Progenitor cell of endocrine pancreas (in vitro differentiated cells): ENCODE results near the gene RAPSN. TPM values are rescaled to one million over a fixed set of nuclear protein-coding genes. Genes with fewer than 3 reads are reported as not detected.

ENCODE experiments used
- DNase-seq: peaks from one replicate; pipeline ENCODE4 v3.0.0; 2021; ENCODE audit warnings: low spot score; ENCODE audit not compliant: unreplicated experiment
- H3K27ac Mint-ChIP-seq: 2 replicates; pipeline ENCODE4 v1.8.0; 2021; ENCODE audit warnings: mild to moderate bottlenecking, moderate library complexity, mixed read lengths
- H3K27me3 Mint-ChIP-seq: 2 replicates; pipeline ENCODE4 v1.8.0; 2021; ENCODE audit warnings: mixed read lengths
- H3K36me3 Mint-ChIP-seq: 2 replicates; pipeline ENCODE4 v1.8.0; 2022; ENCODE audit warnings: mixed read lengths; ENCODE audit not compliant: insufficient read depth
- H3K4me1 Mint-ChIP-seq: 2 replicates; pipeline ENCODE4 v1.8.0; 2021; ENCODE audit warnings: low read depth, mixed read lengths
- H3K4me3 Mint-ChIP-seq: 2 replicates; pipeline ENCODE4 v1.8.0; 2021; ENCODE audit warnings: low read depth, mild to moderate bottlenecking, moderate library complexity, mixed read lengths
- H3K9me3 Mint-ChIP-seq: 2 replicates; pipeline ENCODE4 v1.8.0; 2021; ENCODE audit warnings: low read depth, mixed read lengths
- CTCF ChIP-seq: fragments of 200-600 bp; sonication (generic); IDR thresholded peaks from one replicate; pipeline ENCODE4 v1.5.0; 2021; ENCODE audit warnings: antibody characterized with exemption, mild to moderate bottlenecking; ENCODE audit not compliant: unreplicated experiment
- total RNA-seq: library from RNA; stranded (reverse); gene quantifications from 2 replicates; pipeline ENCODE4 v1.2.1, GENCODE V29; 2021

Gene RAPSN
- total RNA-seq, 1 donor from 2014 or later = 0.81 TPM

DNA sequence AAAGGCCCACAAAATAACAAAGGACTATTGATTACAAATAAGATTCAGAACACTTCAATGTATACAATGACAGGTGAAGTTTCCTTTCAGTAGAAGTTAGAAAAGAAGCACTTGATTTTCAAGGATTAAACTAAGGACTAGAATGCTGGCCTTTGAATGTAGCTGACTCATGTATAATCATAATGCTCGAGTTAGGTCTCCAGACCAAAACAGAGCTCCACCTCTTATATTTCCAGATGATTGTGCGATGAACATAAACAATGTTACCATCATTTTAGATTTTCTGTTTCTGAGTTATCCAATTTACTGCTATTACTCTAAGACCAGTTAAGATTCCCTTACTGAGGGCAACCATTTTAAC, 40.4 kb upstream of the RAPSN start:
- Mint-ChIP-seq H3K9me3 (no peaks in the 10 kb centered on the region), H3K27ac (peak overlapping the region; percentile 71), H3K36me3 (peaks cover 19% of the 10 kb centered on the region), H3K27me3 (no peaks in the 10 kb centered on the region), H3K4me3 (no peak overlapping the region), H3K4me1 (peaks cover 12% of the 10 kb centered on the region)
- TF ChIP-seq CTCF = no peak
- no peak for DNase-seq

- TF ChIP-seq CTCF = no peak
- peaks cover 12% of the 10 kb centered on the region for H3K4me1 Mint-ChIP-seq
- peaks cover 18% of the 10 kb centered on the region for H3K36me3 Mint-ChIP-seq
- peak overlapping the region; percentile 70 for H3K27ac Mint-ChIP-seq
- H3K27me3 Mint-ChIP-seq = no peaks in the 10 kb centered on the region
- H3K9me3 Mint-ChIP-seq = no peaks in the 10 kb centered on the region
- no peak for DNase-seq
- no peak overlapping the region for H3K4me3 Mint-ChIP-seq
Measured at GRCh38 chr11:47488674-47489394, 39.9 kb upstream of the RAPSN start.

- Mint-ChIP-seq H3K27me3 (no peaks in the 10 kb centered on the region), H3K4me3 (no peak overlapping the region), H3K9me3 (no peaks in the 10 kb centered on the region), H3K4me1 (peaks cover 12% of the 10 kb centered on the region), H3K36me3 (peaks cover 20% of the 10 kb centered on the region), H3K27ac (peak overlapping the region; percentile 15)
- no peak for DNase-seq
- TF ChIP-seq CTCF = no peak
Measured at GRCh38 chr11:47488111-47488510, 39.2 kb upstream of the RAPSN start.

DNA sequence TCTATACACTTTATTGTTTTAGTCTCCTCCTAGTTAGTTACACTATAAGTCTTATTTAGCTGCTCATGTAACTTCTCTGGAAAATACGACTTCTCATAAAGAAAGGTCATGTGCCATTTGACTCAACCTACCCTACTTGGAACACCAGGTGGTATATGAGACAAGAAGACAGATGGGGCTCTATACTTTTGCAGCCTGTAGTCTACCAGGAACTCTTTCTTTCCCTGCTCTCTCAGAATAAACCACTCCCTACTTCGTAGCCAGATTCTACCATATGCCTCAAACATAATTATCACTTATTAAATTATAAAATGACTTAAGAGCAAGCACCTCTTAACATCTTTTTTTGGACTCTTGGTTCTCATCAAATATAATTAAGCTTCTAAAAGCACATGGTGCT, 38.5 kb upstream of the RAPSN start:
- Mint-ChIP-seq H3K36me3 (peaks cover 19% of the 10 kb centered on the region), H3K4me1 (peaks cover 12% of the 10 kb centered on the region), H3K9me3 (no peaks in the 10 kb centered on the region)

GRCh38 chr11:47485107-47485506, 36.2 kb upstream of the RAPSN start:
- no peak for TF ChIP-seq CTCF
- Mint-ChIP-seq H3K4me3 (no peak overlapping the region), H3K36me3 (peaks cover 23% of the 10 kb centered on the region), H3K27me3 (no peaks in the 10 kb centered on the region), H3K9me3 (no peaks in the 10 kb centered on the region), H3K27ac (no peak overlapping the region), H3K4me1 (peaks cover 12% of the 10 kb centered on the region)
- no peak for DNase-seq

More for the DNA sequence above, 38.5 kb upstream of the RAPSN start:
- H3K4me3 Mint-ChIP-seq = no peak overlapping the region
- H3K27me3 Mint-ChIP-seq = no peaks in the 10 kb centered on the region
- no peak for TF ChIP-seq CTCF
- no peak overlapping the region for H3K27ac Mint-ChIP-seq
- DNase-seq = no peak
